ENCODE measurements around the gene ZC2HC1C. TPM values are rescaled to one million over a fixed set of nuclear protein-coding genes. Genes with fewer than 3 reads are reported as not detected.

Gene ZC2HC1C
- total and polyA plus RNA-seq, 2 experiments from 2014 or later = 1.7 to 3.8 TPM

GRCh38 chr14:75050852-75051555 lies 18.4 kb upstream of the ZC2HC1C start, which contains the start of gene MLH3:
TSS of gene MLH3 (minus strand) at chr14:75051467. CDS start at chr14:75049655, 1,812 bp downstream.
- H3K4me2 ChIP-seq = peak within 1 kb of the TSS; percentile 81
- WGBS (ENCODE audit: low lambda C conversion rate, missing lambda C conversion rate) = 3% methylated on average over 49 of the region's 59 CpGs
- no peaks in the 10 kb centered on the region for H3K9me3 ChIP-seq (ENCODE audit: low read depth)
- peaks cover 19% of the 10 kb centered on the region for H3K79me2 ChIP-seq
- no peaks in the 10 kb centered on the region for H3K36me3 ChIP-seq (replicated peaks; ENCODE audit: insufficient read depth, low read depth)
- peak within 1 kb of the TSS; percentile 35 for H3K4me3 ChIP-seq
- TF ChIP-seq EZH2phosphoT487 (IDR thresholded peaks at IDR 0.05; ENCODE audit: low read depth, severe bottlenecking, unreplicated experiment) = no peak
- no peak for TF ChIP-seq EZH2 (IDR thresholded peaks at IDR 0.05; ENCODE audit: borderline replicate concordance)
- TF ChIP-seq CTCF (IDR thresholded peaks at IDR 0.05; ENCODE audit: poor library complexity) = no peak
- H3K27me3 ChIP-seq = no peaks in the 10 kb centered on the region
- H2AFZ ChIP-seq = peak within 1 kb of the TSS; percentile 64
- H3K4me1 ChIP-seq (ENCODE audit: insufficient read depth) = peaks cover 8% of the 10 kb centered on the region
- H4K20me1 ChIP-seq (ENCODE audit: insufficient read depth, poor library complexity, severe bottlenecking) = no peaks in the 10 kb centered on the region
- no peaks in the 10 kb centered on the region for H3K9me2 ChIP-seq (replicated peaks; ENCODE audit: insufficient read depth)
- peak; percentile 93 for DNase-seq (ENCODE audit: low spot score)
- peak within 1 kb of the TSS; percentile 90 for H3K27ac ChIP-seq

GRCh38 chr14:75051556-75051899 lies 17.9 kb upstream of the ZC2HC1C start:
- H3K4me2 ChIP-seq = peak overlapping the region; percentile 81
- H3K9me3 ChIP-seq (ENCODE audit: low read depth) = no peaks in the 10 kb centered on the region
- H4K20me1 ChIP-seq (ENCODE audit: insufficient read depth, poor library complexity, severe bottlenecking) = no peaks in the 10 kb centered on the region
- H3K9me2 ChIP-seq (replicated peaks; ENCODE audit: insufficient read depth) = no peaks in the 10 kb centered on the region
- no peaks in the 10 kb centered on the region for H3K36me3 ChIP-seq (replicated peaks; ENCODE audit: insufficient read depth, low read depth)
- H3K27ac ChIP-seq = no peak overlapping the region
- DNase-seq (ENCODE audit: low spot score) = no peak
- peak overlapping the region; percentile 64 for H2AFZ ChIP-seq
- no peaks in the 10 kb centered on the region for H3K27me3 ChIP-seq
- H3K79me2 ChIP-seq = peaks cover 19% of the 10 kb centered on the region
- 38% methylated on average over 5 of the region's 5 CpGs for WGBS (ENCODE audit: low lambda C conversion rate, missing lambda C conversion rate)
- peaks cover 8% of the 10 kb centered on the region for H3K4me1 ChIP-seq (ENCODE audit: insufficient read depth)
- no peak for TF ChIP-seq EZH2phosphoT487 (IDR thresholded peaks at IDR 0.05; ENCODE audit: low read depth, severe bottlenecking, unreplicated experiment)
- TF ChIP-seq EZH2 (IDR thresholded peaks at IDR 0.05; ENCODE audit: borderline replicate concordance) = no peak
- TF ChIP-seq CTCF (IDR thresholded peaks at IDR 0.05; ENCODE audit: poor library complexity) = no peak
- H3K4me3 ChIP-seq = peak overlapping the region; percentile 35

GRCh38 chr14:75053396-75054291 lies 15.8 kb upstream of the ZC2HC1C start:
- H3K27me3 ChIP-seq = no peaks in the 10 kb centered on the region
- no peaks in the 10 kb centered on the region for H3K9me3 ChIP-seq (ENCODE audit: low read depth)
- no peaks in the 10 kb centered on the region for H3K9me2 ChIP-seq (replicated peaks; ENCODE audit: insufficient read depth)
- H2AFZ ChIP-seq = no peak overlapping the region
- H3K36me3 ChIP-seq (replicated peaks; ENCODE audit: insufficient read depth, low read depth) = no peaks in the 10 kb centered on the region
- DNase-seq (ENCODE audit: low spot score) = no peak
- peaks cover 8% of the 10 kb centered on the region for H3K4me1 ChIP-seq (ENCODE audit: insufficient read depth)
- no peak for TF ChIP-seq EZH2phosphoT487 (IDR thresholded peaks at IDR 0.05; ENCODE audit: low read depth, severe bottlenecking, unreplicated experiment)
- no peak for TF ChIP-seq CTCF (IDR thresholded peaks at IDR 0.05; ENCODE audit: poor library complexity)
- TF ChIP-seq EZH2 (IDR thresholded peaks at IDR 0.05; ENCODE audit: borderline replicate concordance) = no peak
- peaks cover 15% of the 10 kb centered on the region for H3K79me2 ChIP-seq
- no peak overlapping the region for H3K4me2 ChIP-seq
- no peaks in the 10 kb centered on the region for H4K20me1 ChIP-seq (ENCODE audit: insufficient read depth, poor library complexity, severe bottlenecking)
- H3K4me3 ChIP-seq = no peak overlapping the region
- H3K27ac ChIP-seq = no peak overlapping the region
- WGBS (ENCODE audit: low lambda C conversion rate, missing lambda C conversion rate) = 60% methylated on average over 5 of the region's 5 CpGs

Data from hepatocyte (in vitro differentiated cells).